Ishikawa (cell line): ENCODE measurements around the gene DNAH8.

Experiments
- CEBPB ChIP-seq: IDR thresholded peaks from 2 replicates; pipeline ENCODE4 v1.6.1; 2012
- CREB1 ChIP-seq: IDR thresholded peaks from 2 replicates; pipeline ENCODE4 v1.6.1; 2012; ENCODE audit warnings: low read depth
- EGR1 ChIP-seq: IDR thresholded peaks from 2 replicates; pipeline ENCODE4 v1.6.1; 2012
- EP300 ChIP-seq: IDR thresholded peaks from 2 replicates; pipeline ENCODE4 v1.6.1; 2012; ENCODE audit warnings: borderline replicate concordance
- FOXM1 ChIP-seq: IDR thresholded peaks from 2 replicates; pipeline ENCODE4 v1.6.1; 2012; ENCODE audit warnings: low read depth, borderline replicate concordance
- NFIC ChIP-seq: IDR thresholded peaks from 2 replicates; pipeline ENCODE4 v1.6.1; 2012
- RAD21 ChIP-seq: IDR thresholded peaks from 2 replicates; pipeline ENCODE4 v1.6.1; 2012; ENCODE audit warnings: low read depth
- TAF1 ChIP-seq: IDR thresholded peaks from 2 replicates; pipeline ENCODE4 v1.6.1; 2012; ENCODE audit warnings: low read depth, mild to moderate bottlenecking
- TCF12 ChIP-seq: IDR thresholded peaks from 2 replicates; pipeline ENCODE4 v1.6.1; 2012; ENCODE audit warnings: low read depth
- TEAD4 ChIP-seq: IDR thresholded peaks from 2 replicates; pipeline ENCODE4 v1.6.1; 2012
- YY1 ChIP-seq: IDR thresholded peaks from 2 replicates; pipeline ENCODE4 v1.6.1; 2012; ENCODE audit warnings: low read depth
- ZBTB7A ChIP-seq: IDR thresholded peaks from 2 replicates; pipeline ENCODE4 v1.6.1; 2012; ENCODE audit warnings: low read depth
- TF ChIP-seq, protein P1 (sequence below): IDR thresholded peaks from 2 replicates; pipeline ENCODE4 v1.6.1; 2012; ENCODE audit warnings: low read depth, mild to moderate bottlenecking
- TF ChIP-seq, protein P2 (sequence below): IDR thresholded peaks from 2 replicates; pipeline ENCODE4 v1.6.1; 2012
- TF ChIP-seq, protein P3 (sequence below): IDR thresholded peaks from 2 replicates; pipeline ENCODE4 v1.6.1; 2012

Gene DNAH8

DNA sequence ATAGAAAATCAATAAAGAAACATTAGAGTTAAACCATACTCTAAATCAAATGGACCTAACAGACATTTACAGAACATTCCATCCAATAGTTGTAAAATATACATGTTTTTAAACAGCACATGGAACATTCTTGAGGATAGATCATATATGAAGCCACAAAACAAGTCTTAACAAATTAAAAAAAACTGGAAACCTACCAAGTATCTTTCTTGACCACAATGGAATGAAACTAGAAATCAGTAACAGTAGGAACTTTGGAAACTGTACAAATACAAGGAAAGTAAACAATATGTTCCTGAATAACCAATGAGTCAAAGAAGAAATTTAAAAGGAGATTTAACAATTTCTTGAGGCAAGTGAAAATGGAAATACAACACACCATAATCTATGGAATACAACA lies 242.3 kb downstream of the DNAH8 start:
- TF ChIP-seq, protein P1, sequence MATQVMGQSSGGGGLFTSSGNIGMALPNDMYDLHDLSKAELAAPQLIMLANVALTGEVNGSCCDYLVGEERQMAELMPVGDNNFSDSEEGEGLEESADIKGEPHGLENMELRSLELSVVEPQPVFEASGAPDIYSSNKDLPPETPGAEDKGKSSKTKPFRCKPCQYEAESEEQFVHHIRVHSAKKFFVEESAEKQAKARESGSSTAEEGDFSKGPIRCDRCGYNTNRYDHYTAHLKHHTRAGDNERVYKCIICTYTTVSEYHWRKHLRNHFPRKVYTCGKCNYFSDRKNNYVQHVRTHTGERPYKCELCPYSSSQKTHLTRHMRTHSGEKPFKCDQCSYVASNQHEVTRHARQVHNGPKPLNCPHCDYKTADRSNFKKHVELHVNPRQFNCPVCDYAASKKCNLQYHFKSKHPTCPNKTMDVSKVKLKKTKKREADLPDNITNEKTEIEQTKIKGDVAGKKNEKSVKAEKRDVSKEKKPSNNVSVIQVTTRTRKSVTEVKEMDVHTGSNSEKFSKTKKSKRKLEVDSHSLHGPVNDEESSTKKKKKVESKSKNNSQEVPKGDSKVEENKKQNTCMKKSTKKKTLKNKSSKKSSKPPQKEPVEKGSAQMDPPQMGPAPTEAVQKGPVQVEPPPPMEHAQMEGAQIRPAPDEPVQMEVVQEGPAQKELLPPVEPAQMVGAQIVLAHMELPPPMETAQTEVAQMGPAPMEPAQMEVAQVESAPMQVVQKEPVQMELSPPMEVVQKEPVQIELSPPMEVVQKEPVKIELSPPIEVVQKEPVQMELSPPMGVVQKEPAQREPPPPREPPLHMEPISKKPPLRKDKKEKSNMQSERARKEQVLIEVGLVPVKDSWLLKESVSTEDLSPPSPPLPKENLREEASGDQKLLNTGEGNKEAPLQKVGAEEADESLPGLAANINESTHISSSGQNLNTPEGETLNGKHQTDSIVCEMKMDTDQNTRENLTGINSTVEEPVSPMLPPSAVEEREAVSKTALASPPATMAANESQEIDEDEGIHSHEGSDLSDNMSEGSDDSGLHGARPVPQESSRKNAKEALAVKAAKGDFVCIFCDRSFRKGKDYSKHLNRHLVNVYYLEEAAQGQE: no peak
- TF ChIP-seq TEAD4 (no peak), ZBTB7A (no peak), NFIC (no peak), TCF12 (no peak), CEBPB (no peak), RAD21 (no peak), YY1 (no peak), EGR1 (no peak), CREB1 (no peak), FOXM1 (no peak), EP300 (no peak), TAF1 (no peak)
- TF ChIP-seq, protein P2, sequence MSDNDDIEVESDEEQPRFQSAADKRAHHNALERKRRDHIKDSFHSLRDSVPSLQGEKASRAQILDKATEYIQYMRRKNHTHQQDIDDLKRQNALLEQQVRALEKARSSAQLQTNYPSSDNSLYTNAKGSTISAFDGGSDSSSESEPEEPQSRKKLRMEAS: no peak
- TF ChIP-seq, protein P3, sequence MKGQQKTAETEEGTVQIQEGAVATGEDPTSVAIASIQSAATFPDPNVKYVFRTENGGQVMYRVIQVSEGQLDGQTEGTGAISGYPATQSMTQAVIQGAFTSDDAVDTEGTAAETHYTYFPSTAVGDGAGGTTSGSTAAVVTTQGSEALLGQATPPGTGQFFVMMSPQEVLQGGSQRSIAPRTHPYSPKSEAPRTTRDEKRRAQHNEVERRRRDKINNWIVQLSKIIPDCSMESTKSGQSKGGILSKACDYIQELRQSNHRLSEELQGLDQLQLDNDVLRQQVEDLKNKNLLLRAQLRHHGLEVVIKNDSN: no peak

DNA sequence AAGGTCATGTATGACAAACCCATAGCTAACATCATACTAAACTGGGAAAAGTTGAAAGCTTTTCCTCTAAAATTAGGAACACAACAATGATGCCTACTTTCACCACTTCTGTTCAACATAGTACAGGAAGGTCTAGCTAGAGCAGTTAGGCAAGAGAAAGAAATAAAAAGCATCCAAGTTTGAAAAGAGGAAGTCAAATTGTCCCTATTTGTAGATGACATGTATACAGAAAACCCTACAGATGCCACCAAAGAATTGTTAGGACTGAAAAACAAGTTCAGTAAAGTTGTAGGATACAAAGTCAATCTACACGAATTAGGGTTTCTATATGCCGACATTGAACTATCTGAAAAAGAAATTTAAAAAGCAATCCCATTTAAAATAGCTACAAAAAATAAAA lies 244.0 kb downstream of the DNAH8 start:
- TF ChIP-seq YY1: no peak
- no peak for TF ChIP-seq CEBPB
- no peak for TF ChIP-seq TAF1
- TF ChIP-seq, protein P1: no peak
- TF ChIP-seq, protein P2: no peak
- TF ChIP-seq CREB1: no peak
- TF ChIP-seq, protein P3: no peak
- TF ChIP-seq TCF12: no peak
- no peak for TF ChIP-seq EP300
- TF ChIP-seq RAD21: no peak
- TF ChIP-seq ZBTB7A: no peak
- TF ChIP-seq FOXM1: no peak
- TF ChIP-seq NFIC: no peak
- no peak for TF ChIP-seq TEAD4

DNA sequence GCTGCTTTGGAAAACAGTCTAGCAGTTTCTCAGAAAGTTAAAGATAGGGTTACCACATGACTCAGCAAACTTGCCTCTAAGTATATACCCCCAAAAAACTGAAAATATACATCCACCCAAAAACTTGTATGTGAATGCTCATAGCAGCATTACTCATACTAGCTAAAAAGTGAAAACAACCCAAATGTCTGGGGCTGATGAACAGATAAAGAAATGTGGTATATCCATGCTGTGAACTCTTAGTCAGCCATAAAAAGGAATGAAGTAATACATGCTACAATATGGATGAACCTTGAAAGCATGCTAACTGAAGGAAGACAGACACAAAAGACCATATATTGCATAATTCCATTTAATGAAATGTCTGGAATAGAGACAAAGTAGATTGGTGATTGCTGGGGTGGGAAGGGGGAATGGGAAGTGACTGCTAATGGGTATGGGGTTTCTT lies 253.6 kb downstream of the DNAH8 start:
- TF ChIP-seq EP300 (no peak), NFIC (no peak), TCF12 (no peak), YY1 (no peak), CREB1 (no peak), TEAD4 (no peak), TAF1 (no peak), ZBTB7A (no peak), FOXM1 (no peak), CEBPB (no peak), EGR1 (no peak), RAD21 (no peak)
- TF ChIP-seq, protein P3: no peak
- TF ChIP-seq, protein P2: no peak
- TF ChIP-seq, protein P1: no peak
